Stimulated activated CD8-positive, alpha-beta memory T cell treated with anti-CD3 and anti-CD28 coated beads, Interleukin-4, amount 100 ng/mL, for 4 hours (primary cell): Measurements from ENCODE around the gene MPHOSPH10.
"Not testable (repeated sequence)": the region's sequence is repeated elsewhere in the genome, so short reads cannot be mapped to it uniquely, and the experiment has no call there.

Source experiments
- DNase-seq, 2 donors: peaks; one replicate each; pipeline ENCODE4 v3.0.0-alpha.2; 2020; ENCODE audit warnings: low read depth in 2 of 2, low spot score in 1 of 2

The MPHOSPH10 gene

DNA sequence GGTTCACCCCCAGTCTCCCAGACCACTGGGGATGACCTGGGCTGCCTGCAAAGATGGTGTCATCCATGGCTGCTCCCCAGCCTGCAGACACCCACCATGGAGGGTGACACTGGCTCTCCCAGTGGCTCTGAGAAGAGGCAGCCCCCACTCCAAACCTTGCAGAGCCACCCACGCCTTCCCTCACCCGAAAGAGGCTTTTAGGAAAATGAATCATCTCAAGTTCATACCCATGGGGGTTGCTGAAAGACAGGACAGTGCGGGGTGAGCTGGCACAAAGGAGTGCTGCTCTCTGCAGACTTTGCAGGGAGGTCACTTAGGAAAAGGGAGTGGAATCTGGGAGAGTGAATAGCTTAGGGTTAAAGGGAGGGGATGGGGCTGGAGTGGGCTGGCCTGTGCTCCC lies 36.4 kb downstream of the MPHOSPH10 start:
- no peak for DNase-seq

DNA sequence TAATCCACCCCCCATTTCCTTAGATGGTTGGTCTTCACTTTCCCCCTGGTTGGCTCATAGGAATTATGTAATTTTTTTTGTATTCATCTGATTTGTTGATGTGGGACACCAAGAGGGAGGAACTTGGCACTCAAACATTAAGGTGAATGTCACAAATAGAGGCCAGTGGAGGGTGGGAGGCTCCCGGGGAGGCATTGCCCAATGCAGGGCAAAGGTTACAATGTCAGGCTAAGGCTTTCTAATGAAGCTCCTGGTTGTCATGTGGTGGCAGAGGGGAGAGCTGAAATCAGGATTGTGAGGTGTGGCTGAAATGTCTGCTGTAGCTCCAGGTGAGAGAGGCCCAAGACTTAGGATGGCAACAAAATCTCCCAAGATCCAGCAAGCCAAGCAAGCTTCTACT lies 42.7 kb downstream of the MPHOSPH10 start:
- no peak for DNase-seq

DNA sequence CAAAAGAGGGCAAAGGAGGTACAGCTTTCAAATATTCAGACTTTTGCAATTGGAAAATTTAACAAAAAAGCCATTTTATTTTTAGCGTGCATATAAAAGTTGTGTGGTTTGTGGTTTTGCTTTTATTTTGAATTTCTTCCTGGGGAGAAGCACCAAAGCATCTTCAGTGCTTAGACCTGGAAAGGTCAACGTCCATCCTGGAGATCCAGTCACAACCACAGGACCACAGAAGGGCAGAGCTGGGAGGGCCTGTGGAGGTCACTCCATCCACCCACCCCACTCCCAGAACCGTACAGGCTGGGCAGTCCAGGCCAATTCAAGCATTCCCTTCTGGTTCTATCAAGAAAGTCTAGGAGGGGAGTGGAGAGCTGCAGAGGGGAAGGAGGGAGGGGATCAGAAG lies 43.8 kb downstream of the MPHOSPH10 start:
- no peak for DNase-seq

- DNase-seq: not testable (repeated sequence)
Observed at GRCh38 chr2:71178836-71179235, 48.4 kb downstream of the MPHOSPH10 start.

DNA sequence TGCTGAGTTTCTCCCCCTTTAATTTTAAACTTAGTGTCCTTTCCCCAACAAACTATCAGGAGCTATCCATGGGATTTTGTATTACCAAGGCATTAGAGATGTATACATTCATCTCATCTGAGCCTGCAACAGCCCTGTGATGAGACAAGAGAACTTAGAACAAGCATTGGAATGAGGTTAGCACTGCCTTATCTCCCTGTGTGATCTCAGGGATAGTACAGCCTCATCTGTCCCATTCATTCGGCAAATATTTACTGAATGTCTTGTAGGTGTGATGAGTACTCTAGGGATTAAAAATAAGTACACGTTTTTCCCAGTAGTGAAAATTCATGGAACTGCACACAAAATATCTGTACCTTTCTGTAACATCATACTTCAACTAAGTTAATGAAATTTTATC lies 50.9 kb downstream of the MPHOSPH10 start:
- DNase-seq: no peak

GRCh38 chr2:71183306-71184115 lies 53.1 kb downstream of the MPHOSPH10 start:
- DNase-seq: not testable (repeated sequence)

DNA sequence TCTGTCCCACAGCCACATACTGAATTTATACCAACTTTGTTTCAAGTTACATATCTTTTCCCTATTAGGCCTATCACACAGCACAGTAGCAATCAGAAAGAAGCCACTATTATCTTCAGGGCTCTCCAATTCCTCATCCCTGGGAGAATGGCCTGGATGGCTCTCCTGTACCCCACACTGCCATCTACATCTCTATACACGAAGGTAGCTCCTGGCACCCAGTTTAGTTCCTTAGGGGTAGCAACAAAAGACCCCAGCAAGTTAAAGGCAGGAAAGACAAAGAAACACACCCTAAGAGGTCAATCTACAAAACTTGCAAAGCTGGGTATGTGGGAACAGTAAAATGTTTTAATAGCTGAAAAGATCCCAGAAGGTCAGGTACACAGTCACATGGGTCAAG lies 56.5 kb downstream of the MPHOSPH10 start:
- DNase-seq: no peak

GRCh38 chr2:71187589-71187988 lies 57.2 kb downstream of the MPHOSPH10 start:
- no peak for DNase-seq

GRCh38 chr2:71190656-71191569 lies 60.5 kb downstream of the MPHOSPH10 start:
- no peak for DNase-seq

- DNase-seq: no peak
Observed at GRCh38 chr2:71191570-71191943, 61.1 kb downstream of the MPHOSPH10 start.
